Loucy (cell line): ENCODE data around the gene GDI2.

Experiments
- H2AFZ ChIP-seq: fragments of 200-600 bp; sonication (generic); 2 replicates; pipeline ENCODE4 v1.6.0; 2016; ENCODE audit warnings: antibody characterized with exemption, mild to moderate bottlenecking, low read length, moderate library complexity
- H3F3A ChIP-seq: fragments of 200-600 bp; 2 replicates; pipeline ENCODE4 v1.6.0; 2016; ENCODE audit warnings: antibody characterized with exemption, low read depth, mild to moderate bottlenecking
- H3K27me3 ChIP-seq: fragments of 200-600 bp; sonication (generic); 2 replicates; pipeline ENCODE4 v1.6.1; 2014; ENCODE audit warnings: low read length, mild to moderate bottlenecking; ENCODE audit not compliant: insufficient read depth, poor library complexity, severe bottlenecking
- H3K36me3 ChIP-seq: fragments of 200-600 bp; sonication (generic); 2 replicates; pipeline ENCODE4 v1.6.1; 2016; ENCODE audit warnings: low read length; ENCODE audit not compliant: insufficient read depth
- H3K4me1 ChIP-seq: fragments of 200-600 bp; sonication (generic); 2 replicates; pipeline ENCODE4 v1.5.1; 2014; ENCODE audit warnings: low read length, mild to moderate bottlenecking; ENCODE audit not compliant: insufficient read depth, poor library complexity, severe bottlenecking
- H3K4me2 ChIP-seq: fragments of 200-600 bp; sonication (generic); 2 replicates; pipeline ENCODE4 v1.6.0; 2014; ENCODE audit warnings: antibody characterized with exemption, low read length, low read depth, mild to moderate bottlenecking; ENCODE audit not compliant: poor library complexity, severe bottlenecking
- H3K4me3 ChIP-seq: fragments of 200-600 bp; sonication (generic); 2 replicates; pipeline ENCODE4 v1.5.1; 2014; ENCODE audit warnings: low read length, mild to moderate bottlenecking, mixed read lengths; ENCODE audit not compliant: poor library complexity, severe bottlenecking
- H3K79me2 ChIP-seq: fragments of 200-600 bp; sonication (generic); 2 replicates; pipeline ENCODE4 v1.6.1; 2014; ENCODE audit warnings: low read length; ENCODE audit not compliant: insufficient read depth
- H3K9ac ChIP-seq: fragments of 200-600 bp; sonication (generic); 2 replicates; pipeline ENCODE4 v1.6.0; 2014; ENCODE audit warnings: mild to moderate bottlenecking, low read depth, low read length, moderate library complexity; ENCODE audit not compliant: poor library complexity, severe bottlenecking
- H3K9me2 ChIP-seq: fragments of 200-600 bp; sonication (generic); replicated peaks from 2 replicates; pipeline ENCODE4 v1.6.1; 2016; ENCODE audit warnings: low read depth, low read length, mixed read lengths
- H3K9me3 ChIP-seq: fragments of 200-600 bp; sonication (generic); 2 replicates; pipeline ENCODE4 v1.6.1; 2014; ENCODE audit warnings: mild to moderate bottlenecking, antibody characterized with exemption, low read length, low read depth; ENCODE audit not compliant: insufficient read depth
- H4K20me1 ChIP-seq: fragments of 200-600 bp; sonication (generic); 2 replicates; pipeline ENCODE4 v1.6.0; 2014; ENCODE audit warnings: antibody characterized with exemption, low read length, mild to moderate bottlenecking; ENCODE audit not compliant: insufficient read depth, poor library complexity, severe bottlenecking
- EZH2phosphoT487 ChIP-seq: fragments of 200-600 bp; IDR thresholded peaks from 2 replicates; pipeline ENCODE4 v1.6.1; 2018; ENCODE audit warnings: antibody characterized with exemption, mild to moderate bottlenecking, moderate library complexity, borderline replicate concordance
- TF ChIP-seq, protein P1 (sequence below): fragments of 200-600 bp; sonication (generic); conservative IDR thresholded peaks from 2 replicates; pipeline ENCODE4 v1.5.1; 2014; ENCODE audit warnings: mild to moderate bottlenecking, antibody characterized with exemption, low read length

Gene GDI2

DNA sequence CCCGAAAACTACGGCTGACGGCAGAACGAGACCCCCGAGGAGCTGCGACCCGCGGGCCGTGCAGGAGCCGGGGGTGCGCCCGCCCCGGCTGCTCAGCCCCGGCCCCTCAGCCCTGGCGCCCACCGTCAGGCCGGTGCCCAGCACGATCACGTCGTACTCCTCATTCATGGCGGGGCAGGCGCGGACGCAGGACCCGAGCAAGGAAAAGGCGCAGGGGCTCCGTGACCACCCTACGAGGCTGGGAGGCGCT is 218 bp downstream of the GDI2 start:
- TF ChIP-seq, protein P1, sequence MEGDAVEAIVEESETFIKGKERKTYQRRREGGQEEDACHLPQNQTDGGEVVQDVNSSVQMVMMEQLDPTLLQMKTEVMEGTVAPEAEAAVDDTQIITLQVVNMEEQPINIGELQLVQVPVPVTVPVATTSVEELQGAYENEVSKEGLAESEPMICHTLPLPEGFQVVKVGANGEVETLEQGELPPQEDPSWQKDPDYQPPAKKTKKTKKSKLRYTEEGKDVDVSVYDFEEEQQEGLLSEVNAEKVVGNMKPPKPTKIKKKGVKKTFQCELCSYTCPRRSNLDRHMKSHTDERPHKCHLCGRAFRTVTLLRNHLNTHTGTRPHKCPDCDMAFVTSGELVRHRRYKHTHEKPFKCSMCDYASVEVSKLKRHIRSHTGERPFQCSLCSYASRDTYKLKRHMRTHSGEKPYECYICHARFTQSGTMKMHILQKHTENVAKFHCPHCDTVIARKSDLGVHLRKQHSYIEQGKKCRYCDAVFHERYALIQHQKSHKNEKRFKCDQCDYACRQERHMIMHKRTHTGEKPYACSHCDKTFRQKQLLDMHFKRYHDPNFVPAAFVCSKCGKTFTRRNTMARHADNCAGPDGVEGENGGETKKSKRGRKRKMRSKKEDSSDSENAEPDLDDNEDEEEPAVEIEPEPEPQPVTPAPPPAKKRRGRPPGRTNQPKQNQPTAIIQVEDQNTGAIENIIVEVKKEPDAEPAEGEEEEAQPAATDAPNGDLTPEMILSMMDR, result no peak
- no peak for TF ChIP-seq EZH2phosphoT487
- Histone ChIP-seq H3F3A (no peaks in the 10 kb centered on the region), H3K9ac (peak overlapping the region; percentile 92), H4K20me1 (peaks cover 47% of the 10 kb centered on the region), H3K79me2 (peaks cover 69% of the 10 kb centered on the region), H3K4me3 (peak overlapping the region; percentile 78), H3K27me3 (no peaks in the 10 kb centered on the region), H3K36me3 (no peaks in the 10 kb centered on the region), H3K4me1 (peaks cover 45% of the 10 kb centered on the region), H3K4me2 (peak overlapping the region; percentile 86), H3K9me3 (no peaks in the 10 kb centered on the region), H3K9me2 (no peaks in the 10 kb centered on the region), H2AFZ (peak overlapping the region; percentile 71)

DNA sequence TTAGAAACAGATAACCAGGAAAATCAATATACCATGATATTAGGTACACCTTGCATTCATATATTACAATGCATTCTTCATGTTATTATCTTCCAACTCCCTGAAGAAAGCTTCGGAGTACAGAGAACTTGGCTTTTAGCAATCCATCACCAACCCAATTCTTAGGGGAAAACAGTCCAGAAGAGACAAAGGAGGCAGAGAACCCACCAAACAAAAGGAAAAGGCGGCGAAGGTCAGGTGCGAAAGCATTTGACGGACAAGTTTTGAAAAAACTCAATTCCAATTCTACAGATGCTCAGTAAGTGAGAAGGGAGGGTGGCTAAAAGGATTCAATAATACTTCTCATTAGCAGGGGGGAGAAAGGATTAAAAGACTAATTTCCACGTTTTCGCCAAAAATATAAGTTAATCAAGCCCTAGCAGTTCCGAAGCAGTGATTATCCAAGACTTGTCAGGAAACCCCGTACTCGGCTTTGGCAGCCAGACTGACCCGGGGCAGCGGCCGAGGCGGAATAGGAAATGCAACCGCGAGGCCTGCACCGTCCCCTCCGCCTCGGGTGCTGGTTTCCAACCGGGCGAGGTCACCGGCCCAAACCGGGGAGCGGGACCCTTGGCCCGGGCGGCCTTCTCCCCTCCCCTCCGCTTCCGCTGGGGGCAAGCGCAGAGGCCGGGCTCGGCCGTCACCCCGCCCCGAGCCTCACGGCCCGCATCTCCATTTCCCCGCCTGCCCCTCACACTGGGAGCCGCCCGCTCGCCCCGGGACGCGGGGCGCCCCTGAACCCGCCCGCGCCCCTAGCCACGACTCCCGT is 747 bp downstream of the GDI2 start:
- Histone ChIP-seq H4K20me1 (peaks cover 52% of the 10 kb centered on the region), H3K4me3 (peak overlapping the region; percentile 78), H3K4me1 (peaks cover 50% of the 10 kb centered on the region), H3K79me2 (peaks cover 75% of the 10 kb centered on the region), H3K4me2 (peak overlapping the region; percentile 86), H3K9me2 (no peaks in the 10 kb centered on the region), H3K9ac (peak overlapping the region; percentile 92), H3K9me3 (no peaks in the 10 kb centered on the region), H3K36me3 (no peaks in the 10 kb centered on the region), H2AFZ (peak overlapping the region; percentile 71), H3F3A (no peaks in the 10 kb centered on the region), H3K27me3 (no peaks in the 10 kb centered on the region)
- no peak for TF ChIP-seq EZH2phosphoT487
- TF ChIP-seq, protein P1, result no peak

GRCh38 chr10:5811387-5811821 is 1.8 kb downstream of the GDI2 start:
- H3K9me2 ChIP-seq, result no peaks in the 10 kb centered on the region
- H3K4me2 ChIP-seq, result peak overlapping the region; percentile 86

More at GRCh38 chr10:5811387-5811821, 1.8 kb downstream of the GDI2 start:
- TF ChIP-seq, protein P1, result no peak
- TF ChIP-seq EZH2phosphoT487, result no peak
- Histone ChIP-seq H4K20me1 (peaks cover 63% of the 10 kb centered on the region), H3K79me2 (peaks cover 85% of the 10 kb centered on the region), H3K9ac (peak overlapping the region; percentile 92), H3K4me3 (peak overlapping the region; percentile 78), H3K4me1 (peaks cover 58% of the 10 kb centered on the region), H3K9me3 (no peaks in the 10 kb centered on the region), H3K36me3 (no peaks in the 10 kb centered on the region), H3K27me3 (no peaks in the 10 kb centered on the region), H3F3A (no peaks in the 10 kb centered on the region), H2AFZ (no peak overlapping the region)
